Colon (tissue), 2 donors: ENCODE results near the gene TMEM184B.

Experiments
- FAIRE-seq: peaks from 2 replicates; lab custom pipeline; 2012; peaks lifted over from hg19 to GRCh38; lab: Jason Lieb, UNC
- donor health status: control.
- donor health status: control.

TMEM184B gene

DNA sequence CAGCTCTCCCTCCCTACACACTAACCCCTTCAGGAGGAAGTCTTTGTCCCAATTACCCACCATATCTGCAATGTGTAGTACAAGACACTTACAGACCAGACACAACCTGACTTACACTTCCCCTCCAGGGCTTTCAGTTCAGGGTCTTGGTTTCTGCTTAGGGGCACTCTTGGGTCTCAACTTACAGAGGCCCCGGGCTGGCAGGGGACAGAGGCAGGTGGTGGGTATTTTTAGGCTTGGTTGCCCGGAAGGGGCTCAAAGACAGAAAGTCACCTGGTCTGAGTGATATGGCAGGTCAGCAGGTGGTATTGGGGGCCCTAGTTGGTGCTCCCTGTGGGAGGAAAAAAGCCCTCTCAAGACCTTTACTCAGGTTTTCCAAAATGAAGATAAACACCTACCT is 3.4 kb upstream of the TMEM184B start:
- no peak for FAIRE-seq

- no peak for FAIRE-seq
Observed at GRCh38 chr22:38273135-38273826, 471 bp upstream of the TMEM184B start.

DNA sequence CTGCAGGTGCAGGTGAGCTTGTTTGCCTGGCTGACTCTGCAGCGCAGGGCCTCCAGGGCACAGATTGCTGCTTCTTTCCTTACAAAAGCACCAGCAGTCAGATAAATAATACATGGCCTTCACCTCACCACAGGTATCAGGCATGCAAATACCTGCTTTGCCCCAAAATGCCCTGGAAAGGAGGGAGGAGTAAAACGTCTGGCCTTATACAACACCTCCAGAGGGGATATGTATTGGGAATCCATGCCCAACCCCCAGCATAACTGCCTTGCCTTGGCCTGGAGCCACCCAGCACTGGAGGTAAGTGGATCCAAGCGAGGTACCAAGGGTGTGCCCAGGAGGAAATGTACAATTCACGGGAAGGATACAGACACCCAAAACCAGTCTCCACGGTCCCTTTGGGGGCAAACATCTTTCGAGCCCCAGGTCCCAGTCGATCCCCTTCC is 860 bp downstream of the TMEM184B start:
- FAIRE-seq = no peak

GRCh38 chr22:38271101-38271500 is 1.7 kb downstream of the TMEM184B start:
- FAIRE-seq = no peak

DNA sequence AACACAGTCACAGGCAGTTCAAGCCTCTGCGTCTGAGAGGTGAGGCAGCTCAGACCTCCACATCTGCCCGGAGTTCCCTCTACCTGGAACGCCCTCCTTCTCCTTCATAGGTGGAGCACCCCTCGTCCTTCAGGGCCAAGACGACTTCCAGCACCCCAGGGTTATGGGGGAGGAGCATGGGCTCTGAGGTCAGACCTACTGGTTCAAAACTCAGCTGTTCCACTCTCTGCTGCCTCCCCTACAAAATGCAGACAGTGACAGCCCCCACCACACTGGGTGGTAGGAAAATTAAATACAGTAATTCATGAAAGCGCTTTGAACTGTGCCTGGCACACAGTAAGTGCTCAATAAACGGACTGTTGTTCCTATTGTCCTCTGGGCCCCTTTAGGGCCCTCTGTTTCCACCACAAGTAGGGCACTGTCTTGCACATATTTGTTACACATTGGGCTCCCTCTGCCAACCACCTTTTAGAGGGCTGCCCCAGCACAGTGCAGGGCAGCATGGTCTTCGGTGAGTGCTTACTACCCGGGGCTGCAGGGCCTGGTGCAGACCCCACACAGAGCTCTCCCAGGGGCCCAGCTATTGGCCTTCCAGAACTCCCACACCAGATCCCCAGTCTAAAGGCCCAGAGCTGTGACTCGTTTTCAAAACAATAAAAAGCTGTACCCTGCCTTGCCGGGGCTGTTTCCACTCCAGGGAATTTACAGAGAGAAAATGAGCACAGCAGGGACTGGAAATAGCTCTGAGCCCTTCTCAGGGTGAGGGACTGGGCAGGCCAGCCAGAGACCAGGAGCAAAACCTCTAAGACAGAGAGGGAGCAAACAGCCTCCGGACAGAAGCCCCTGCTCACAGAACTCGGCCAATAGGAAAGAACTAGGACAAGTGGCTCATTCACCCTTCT is 2.5 kb downstream of the TMEM184B start:
- no peak for FAIRE-seq

DNA sequence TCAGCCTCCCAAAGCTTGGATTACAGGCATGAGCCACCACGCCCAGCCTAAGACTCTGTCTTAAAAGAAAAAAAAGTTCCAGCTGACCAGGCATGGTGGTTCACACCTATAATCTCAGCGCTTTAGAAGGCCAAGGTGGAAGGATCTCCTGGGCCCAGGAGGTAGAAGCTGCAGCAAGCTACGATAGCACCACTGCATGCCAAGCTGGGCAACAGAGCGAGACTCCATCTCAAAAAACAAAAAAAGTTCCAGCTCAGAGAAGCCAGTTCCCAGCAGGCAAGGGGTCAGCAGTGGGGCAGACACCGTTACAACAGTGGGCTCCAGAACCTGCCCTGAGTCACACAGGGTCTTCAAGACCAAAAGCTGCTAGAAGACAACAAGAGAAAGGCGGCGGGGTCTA is 3.3 kb downstream of the TMEM184B start:
- no peak for FAIRE-seq

GRCh38 chr22:38267086-38267485 is 5.7 kb downstream of the TMEM184B start:
- no peak for FAIRE-seq

- no peak for FAIRE-seq
Observed at GRCh38 chr22:38266120-38266519, 6.7 kb downstream of the TMEM184B start.

GRCh38 chr22:38264322-38264843 is 8.4 kb downstream of the TMEM184B start:
- no peak for FAIRE-seq

DNA sequence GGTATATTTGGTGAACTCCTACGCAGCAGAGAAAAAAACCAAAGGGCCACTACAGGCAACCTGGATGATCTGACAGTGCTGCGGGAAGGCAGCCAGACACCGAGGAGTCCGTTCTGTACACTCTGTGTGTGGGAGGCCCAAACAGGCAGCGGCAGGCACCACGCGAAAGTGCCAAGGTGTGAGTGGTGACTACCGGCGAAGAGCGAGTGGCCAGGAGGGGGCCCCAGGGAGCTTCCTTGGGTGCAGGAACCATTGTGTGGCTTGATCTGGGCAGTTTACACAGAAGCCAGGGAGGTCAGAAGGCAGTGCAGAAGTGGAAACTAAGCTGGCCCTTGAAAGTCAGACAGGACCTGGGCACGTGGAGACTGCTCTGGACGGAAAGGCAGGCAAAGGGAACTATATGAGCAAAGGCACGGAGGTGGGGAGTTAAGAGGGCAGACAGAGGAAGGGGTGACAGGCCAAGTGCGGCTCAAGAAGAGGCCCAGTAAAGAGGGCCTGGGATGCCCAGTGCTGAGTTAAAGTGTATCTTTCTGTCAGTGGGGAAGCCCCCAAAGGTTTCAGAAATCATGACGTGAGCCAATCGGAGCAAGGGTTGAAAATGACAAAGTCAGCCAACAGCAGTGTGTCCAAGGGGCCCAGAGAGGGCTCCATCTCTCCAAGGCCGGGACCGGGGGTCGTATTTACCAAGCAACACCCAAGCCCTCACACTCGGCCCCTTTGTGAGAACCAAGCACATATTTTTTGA is 10.6 kb downstream of the TMEM184B start:
- FAIRE-seq = no peak

- FAIRE-seq = no peak
Observed at GRCh38 chr22:38260761-38261681, 11.8 kb downstream of the TMEM184B start.

- FAIRE-seq = no peak
Observed at GRCh38 chr22:38259370-38259769, 13.4 kb downstream of the TMEM184B start.

- no peak for FAIRE-seq
Observed at GRCh38 chr22:38258895-38259294, 13.9 kb downstream of the TMEM184B start.

DNA sequence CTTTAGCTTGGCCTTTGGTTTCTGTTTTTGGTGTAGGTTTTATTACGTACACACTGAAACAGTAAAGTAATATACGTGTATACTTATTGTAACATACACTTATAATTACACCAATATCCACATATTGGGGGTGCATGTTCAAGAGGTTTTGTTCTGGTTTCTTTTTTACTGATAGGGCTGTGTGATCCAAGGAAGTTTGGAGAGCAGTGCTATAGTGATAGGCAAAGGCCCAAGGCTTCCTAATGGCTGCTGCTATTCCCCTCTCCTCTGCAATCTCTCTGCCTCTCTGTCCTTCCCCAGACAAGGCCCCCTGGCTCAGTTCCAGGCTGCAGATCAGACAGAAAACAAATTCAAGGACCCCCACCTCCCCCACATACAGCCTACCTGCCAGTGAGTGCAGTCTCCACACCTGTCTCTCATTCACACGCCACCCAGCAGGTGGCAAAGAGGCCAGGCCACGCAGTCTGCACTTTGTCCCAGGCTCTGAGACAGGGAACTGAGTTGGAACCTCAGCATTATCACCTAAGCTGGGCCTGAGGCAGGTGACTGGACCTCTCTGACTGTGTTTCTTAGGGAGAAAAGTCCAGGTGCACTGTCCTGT is 15.1 kb downstream of the TMEM184B start:
- no peak for FAIRE-seq

- no peak for FAIRE-seq
Observed at GRCh38 chr22:38257181-38257580, 15.6 kb downstream of the TMEM184B start.

DNA sequence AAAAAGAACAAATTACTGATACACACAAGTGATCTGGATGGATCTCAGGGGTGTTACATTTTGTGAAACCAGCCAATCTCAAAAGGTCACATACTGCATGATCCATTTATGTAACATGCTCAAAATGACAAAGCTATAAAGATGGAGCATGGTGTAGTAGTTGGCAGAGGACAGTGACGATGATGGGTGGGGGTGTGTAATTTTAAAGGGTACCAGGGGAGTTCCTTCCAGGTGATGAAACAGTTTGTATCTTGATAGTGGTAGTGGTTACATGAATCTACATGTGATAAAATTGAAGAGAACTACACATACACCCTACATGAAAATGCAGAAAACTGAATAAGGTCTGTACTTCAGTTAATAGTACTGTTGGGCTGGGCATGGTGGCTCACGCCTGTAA is 17.1 kb downstream of the TMEM184B start:
- no peak for FAIRE-seq

- FAIRE-seq = no peak
Observed at GRCh38 chr22:38251341-38251692, 21.5 kb downstream of the TMEM184B start.

- FAIRE-seq = no peak
Observed at GRCh38 chr22:38250643-38251340, 22.0 kb downstream of the TMEM184B start.

GRCh38 chr22:38249803-38250642 is 22.8 kb downstream of the TMEM184B start:
- FAIRE-seq = no peak
